NB4 (cell line): ENCODE measurements around the gene LMBR1.
"Not testable (repeated sequence)": the region's sequence is repeated elsewhere in the genome, so short reads cannot be mapped to it uniquely, and the experiment has no call there.

ENCODE experiments used
- DNase-seq: peaks from one replicate; pipeline ENCODE4 v3.0.0; 2010; ENCODE audit warnings: low read depth
- H3K4me3 ChIP-seq: one replicate; pipeline ENCODE4 v1.5.1; 2011; ENCODE audit warnings: mild to moderate bottlenecking, low read depth, low read length, moderate library complexity
- CTCF ChIP-seq: IDR thresholded peaks from one replicate; pipeline ENCODE4 v1.5.1; 2012; ENCODE audit warnings: low read depth, low read length
- MAX ChIP-seq: IDR thresholded peaks from 2 replicates; pipeline ENCODE4 v1.6.1; 2011; ENCODE audit warnings: low read depth, low read length
- MYC ChIP-seq: IDR thresholded peaks from 2 replicates; pipeline ENCODE4 v1.6.1; 2011; ENCODE audit warnings: low read depth, low read length
- POLR2A ChIP-seq: IDR thresholded peaks from 2 replicates; pipeline ENCODE4 v1.6.1; 2011; ENCODE audit warnings: mild to moderate bottlenecking; ENCODE audit not compliant: insufficient read length; ENCODE audit errors: extremely low read depth

Gene LMBR1

GRCh38 chr7:156903232-156903909, 10.4 kb upstream of the LMBR1 start:
- no peak overlapping the region for H3K4me3 ChIP-seq
- no peak for DNase-seq
- no peak for TF ChIP-seq MYC
- TF ChIP-seq CTCF = no peak
- TF ChIP-seq POLR2A = no peak
- TF ChIP-seq MAX = no peak

GRCh38 chr7:156900093-156900492, 7.1 kb upstream of the LMBR1 start:
- not testable (repeated sequence) for H3K4me3 ChIP-seq, DNase-seq

GRCh38 chr7:156898938-156899337, 6.0 kb upstream of the LMBR1 start:
- no peak for TF ChIP-seq CTCF
- TF ChIP-seq POLR2A = no peak
- TF ChIP-seq MYC = no peak
- no peak for TF ChIP-seq MAX
- DNase-seq = no peak
- H3K4me3 ChIP-seq = no peak overlapping the region

- DNase-seq = no peak
These were observed 4.7 kb upstream of the LMBR1 start for GRCh38 chr7:156897673-156898072.

GRCh38 chr7:156896388-156897022, 3.5 kb upstream of the LMBR1 start:
- peak; percentile 45 for DNase-seq
- no peak overlapping the region for H3K4me3 ChIP-seq
- no peak for TF ChIP-seq CTCF
- TF ChIP-seq POLR2A = no peak
- no peak for TF ChIP-seq MAX
- TF ChIP-seq MYC = no peak

More at GRCh38 chr7:156897673-156898072, 4.7 kb upstream of the LMBR1 start:
- TF ChIP-seq MAX (no peak), CTCF (no peak), MYC (no peak), POLR2A (no peak)
- H3K4me3 ChIP-seq = no peak overlapping the region

- no peak overlapping the region for H3K4me3 ChIP-seq
- peak; percentile 97 for DNase-seq
- TF ChIP-seq CTCF = peak; percentile 22
- peak; percentile 54; the same call in 1 of the 2 replicates for TF ChIP-seq MAX
- TF ChIP-seq MYC = peak; percentile 38; the same call in 1 of the 2 replicates
- no peak for TF ChIP-seq POLR2A
These were observed 2.2 kb upstream of the LMBR1 start for GRCh38 chr7:156895024-156895780.
